Measurements from ENCODE around the gene IMP4. TPM values are rescaled to one million over a fixed set of nuclear protein-coding genes. Genes with fewer than 3 reads are reported as not detected.

Gene IMP4
- total and polyA plus RNA-seq, 2 of the 13 experiments (the other 11 are each of a cell fraction or from before 2014, with no cell fraction given): 142 to 158 TPM

- TF ChIP-seq ZFY (CRISPR knock-in tag; IDR thresholded peaks at IDR 0.05): peak; percentile 81; the same call in 1 of the 2 replicates
- no peak for TF ChIP-seq GATAD1 (CRISPR knock-in tag; IDR thresholded peaks at IDR 0.05)
- no peak for TF ChIP-seq ZNF615 (CRISPR knock-in tag; IDR thresholded peaks at IDR 0.05; ENCODE audit: borderline replicate concordance)
- no peak for TF ChIP-seq ZBTB7A (CRISPR knock-in tag; IDR thresholded peaks at IDR 0.05)
- TF ChIP-seq, protein P1, sequence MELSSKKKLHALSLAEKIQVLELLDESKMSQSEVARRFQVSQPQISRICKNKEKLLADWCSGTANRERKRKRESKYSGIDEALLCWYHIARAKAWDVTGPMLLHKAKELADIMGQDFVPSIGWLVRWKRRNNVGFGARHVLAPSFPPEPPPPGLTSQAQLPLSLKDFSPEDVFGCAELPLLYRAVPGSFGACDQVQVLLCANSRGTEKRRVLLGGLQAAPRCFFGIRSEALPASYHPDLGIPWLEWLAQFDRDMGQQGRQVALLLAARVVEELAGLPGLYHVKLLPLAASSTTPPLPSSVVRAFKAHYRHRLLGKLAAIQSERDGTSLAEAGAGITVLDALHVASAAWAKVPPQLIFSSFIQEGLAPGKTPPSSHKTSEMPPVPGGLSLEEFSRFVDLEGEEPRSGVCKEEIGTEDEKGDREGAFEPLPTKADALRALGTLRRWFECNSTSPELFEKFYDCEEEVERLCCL (CRISPR knock-in tag; IDR thresholded peaks at IDR 0.05; ENCODE audit: borderline replicate concordance): no peak
- no peak for TF ChIP-seq HCFC1 (IDR thresholded peaks at IDR 0.05; ENCODE audit: low read depth, low read length)
- no peak for TF ChIP-seq MTF1 (CRISPR knock-in tag; IDR thresholded peaks at IDR 0.05)
- TF ChIP-seq ISX (CRISPR knock-in tag; conservative IDR thresholded peaks at IDR 0.05): no peak
- TF ChIP-seq SIN3B (IDR thresholded peaks at IDR 0.05; ENCODE audit: low read length): no peak
- TF ChIP-seq, protein P2, sequence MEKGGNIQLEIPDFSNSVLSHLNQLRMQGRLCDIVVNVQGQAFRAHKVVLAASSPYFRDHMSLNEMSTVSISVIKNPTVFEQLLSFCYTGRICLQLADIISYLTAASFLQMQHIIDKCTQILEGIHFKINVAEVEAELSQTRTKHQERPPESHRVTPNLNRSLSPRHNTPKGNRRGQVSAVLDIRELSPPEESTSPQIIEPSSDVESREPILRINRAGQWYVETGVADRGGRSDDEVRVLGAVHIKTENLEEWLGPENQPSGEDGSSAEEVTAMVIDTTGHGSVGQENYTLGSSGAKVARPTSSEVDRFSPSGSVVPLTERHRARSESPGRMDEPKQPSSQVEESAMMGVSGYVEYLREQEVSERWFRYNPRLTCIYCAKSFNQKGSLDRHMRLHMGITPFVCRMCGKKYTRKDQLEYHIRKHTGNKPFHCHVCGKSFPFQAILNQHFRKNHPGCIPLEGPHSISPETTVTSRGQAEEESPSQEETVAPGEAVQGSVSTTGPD (CRISPR knock-in tag; IDR thresholded peaks at IDR 0.05): no peak
- no peak for TF ChIP-seq THAP8 (CRISPR knock-in tag; IDR thresholded peaks at IDR 0.05; ENCODE audit: borderline replicate concordance)
- TF ChIP-seq, protein P3, sequence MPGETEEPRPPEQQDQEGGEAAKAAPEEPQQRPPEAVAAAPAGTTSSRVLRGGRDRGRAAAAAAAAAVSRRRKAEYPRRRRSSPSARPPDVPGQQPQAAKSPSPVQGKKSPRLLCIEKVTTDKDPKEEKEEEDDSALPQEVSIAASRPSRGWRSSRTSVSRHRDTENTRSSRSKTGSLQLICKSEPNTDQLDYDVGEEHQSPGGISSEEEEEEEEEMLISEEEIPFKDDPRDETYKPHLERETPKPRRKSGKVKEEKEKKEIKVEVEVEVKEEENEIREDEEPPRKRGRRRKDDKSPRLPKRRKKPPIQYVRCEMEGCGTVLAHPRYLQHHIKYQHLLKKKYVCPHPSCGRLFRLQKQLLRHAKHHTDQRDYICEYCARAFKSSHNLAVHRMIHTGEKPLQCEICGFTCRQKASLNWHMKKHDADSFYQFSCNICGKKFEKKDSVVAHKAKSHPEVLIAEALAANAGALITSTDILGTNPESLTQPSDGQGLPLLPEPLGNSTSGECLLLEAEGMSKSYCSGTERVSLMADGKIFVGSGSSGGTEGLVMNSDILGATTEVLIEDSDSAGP (CRISPR knock-in tag; IDR thresholded peaks at IDR 0.05; ENCODE audit: borderline replicate concordance): no peak; the same call in 1 of the 2 replicates
- no peak for TF ChIP-seq STAT5B (CRISPR knock-in tag; IDR thresholded peaks at IDR 0.05)
- 0 out of 2 replicates have a peak, but pooled peaks have one; percentile 21 for TF ChIP-seq ELF1 (CRISPR knock-in tag; IDR thresholded peaks at IDR 0.05)
- peak; percentile 67; the same call in 1 of the 2 replicates for TF ChIP-seq ZBTB21 (CRISPR knock-in tag; IDR thresholded peaks at IDR 0.05)
- TF ChIP-seq JUNB (CRISPR knock-in tag; IDR thresholded peaks at IDR 0.05; ENCODE audit: borderline replicate concordance): no peak
- peak; percentile 67 for TF ChIP-seq POLR2AphosphoS5 (IDR thresholded peaks at IDR 0.05; ENCODE audit: low read depth, low read length)
- no peak for TF ChIP-seq ZNF550 (CRISPR knock-in tag; IDR thresholded peaks at IDR 0.05; ENCODE audit: borderline replicate concordance)
- TF ChIP-seq RXRB (CRISPR knock-in tag; IDR thresholded peaks at IDR 0.05; ENCODE audit: borderline replicate concordance): 0 out of 2 replicates have a peak, but pooled peaks have one; percentile 5
- TF ChIP-seq, protein P4, sequence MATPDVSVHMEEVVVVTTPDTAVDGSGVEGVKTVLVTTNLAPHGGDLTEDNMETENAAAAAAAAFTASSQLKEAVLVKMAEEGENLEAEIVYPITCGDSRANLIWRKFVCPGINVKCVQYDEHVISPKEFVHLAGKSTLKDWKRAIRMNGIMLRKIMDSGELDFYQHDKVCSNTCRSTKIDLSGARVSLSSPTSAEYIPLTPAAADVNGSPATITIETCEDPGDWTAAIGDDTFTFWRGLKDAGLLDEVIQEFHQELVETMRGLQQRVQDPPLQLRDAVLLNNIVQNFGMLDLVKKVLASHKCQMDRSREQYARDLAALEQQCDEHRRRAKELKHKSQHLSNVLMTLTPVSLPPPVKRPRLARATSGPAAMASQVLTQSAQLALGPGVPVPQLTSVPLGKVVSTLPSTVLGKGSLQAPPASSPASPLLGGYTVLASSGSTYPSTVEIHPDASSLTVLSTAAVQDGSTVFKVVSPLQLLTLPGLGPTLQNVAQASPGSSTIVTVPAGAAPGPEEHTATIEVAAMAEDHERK (CRISPR knock-in tag; IDR thresholded peaks at IDR 0.05; ENCODE audit: low read depth): no peak
- peak; percentile 23; the same call in 1 of the 2 replicates for TF ChIP-seq ZNF331 (CRISPR knock-in tag; IDR thresholded peaks at IDR 0.05)
- TF ChIP-seq ZNF563 (CRISPR knock-in tag; IDR thresholded peaks at IDR 0.05): no peak
- no peak for TF ChIP-seq FIP1L1 (IDR thresholded peaks at IDR 0.05; ENCODE audit: borderline replicate concordance, insufficient read depth, low read depth, low read length)
- no peak for TF ChIP-seq DPF2 (CRISPR knock-in tag; IDR thresholded peaks at IDR 0.05; ENCODE audit: borderline replicate concordance, low read depth)
Observed at GRCh38 chr2:130391058-130391871, 48.6 kb downstream of the IMP4 start (continued).
